OCI-LY1 (cell line): Measurements from ENCODE around the gene MRPS26.

Experiments used
- EZH2 ChIP-seq: fragments of 200-600 bp; sonication (generic), shearing (Covaris generic); IDR thresholded peaks from 2 replicates; pipeline ENCODE4 v1.8.0; 2017; ENCODE audit warnings: borderline replicate concordance, mixed run types, mild to moderate bottlenecking, antibody characterized with exemption, low read length, moderate library complexity, mixed read lengths
- TF ChIP-seq, protein P1 (sequence below): fragments of 200-600 bp; sonication (generic), shearing (Covaris generic); IDR thresholded peaks from 2 replicates; pipeline ENCODE4 v1.5.1; 2017; ENCODE audit warnings: mild to moderate bottlenecking, antibody characterized with exemption, low read length, moderate library complexity, mixed read lengths

DNA sequence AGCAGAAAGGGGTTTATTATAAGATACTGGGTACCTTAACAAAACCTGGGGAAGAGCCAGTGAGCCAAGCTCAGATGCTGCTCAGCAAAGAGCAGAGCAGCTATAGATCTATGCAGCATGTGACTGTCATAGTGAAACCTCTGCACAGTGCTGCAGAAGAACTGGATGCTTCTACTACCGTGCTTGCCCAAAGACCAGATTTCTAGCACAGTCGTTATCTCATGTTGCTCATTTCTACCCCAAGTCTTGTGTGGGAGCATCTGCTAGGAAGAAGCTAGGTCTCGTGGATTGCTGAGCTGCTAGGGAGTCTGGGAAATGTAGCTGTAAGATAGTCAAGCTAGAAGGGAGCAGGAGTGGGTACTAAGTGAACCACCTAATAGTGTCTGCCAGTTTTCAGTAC, 34.1 kb upstream of the MRPS26 start:
- TF ChIP-seq, protein P1, sequence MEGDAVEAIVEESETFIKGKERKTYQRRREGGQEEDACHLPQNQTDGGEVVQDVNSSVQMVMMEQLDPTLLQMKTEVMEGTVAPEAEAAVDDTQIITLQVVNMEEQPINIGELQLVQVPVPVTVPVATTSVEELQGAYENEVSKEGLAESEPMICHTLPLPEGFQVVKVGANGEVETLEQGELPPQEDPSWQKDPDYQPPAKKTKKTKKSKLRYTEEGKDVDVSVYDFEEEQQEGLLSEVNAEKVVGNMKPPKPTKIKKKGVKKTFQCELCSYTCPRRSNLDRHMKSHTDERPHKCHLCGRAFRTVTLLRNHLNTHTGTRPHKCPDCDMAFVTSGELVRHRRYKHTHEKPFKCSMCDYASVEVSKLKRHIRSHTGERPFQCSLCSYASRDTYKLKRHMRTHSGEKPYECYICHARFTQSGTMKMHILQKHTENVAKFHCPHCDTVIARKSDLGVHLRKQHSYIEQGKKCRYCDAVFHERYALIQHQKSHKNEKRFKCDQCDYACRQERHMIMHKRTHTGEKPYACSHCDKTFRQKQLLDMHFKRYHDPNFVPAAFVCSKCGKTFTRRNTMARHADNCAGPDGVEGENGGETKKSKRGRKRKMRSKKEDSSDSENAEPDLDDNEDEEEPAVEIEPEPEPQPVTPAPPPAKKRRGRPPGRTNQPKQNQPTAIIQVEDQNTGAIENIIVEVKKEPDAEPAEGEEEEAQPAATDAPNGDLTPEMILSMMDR = no peak
- no peak for TF ChIP-seq EZH2
